Lower leg skin (tissue), 3 donors: ENCODE data around the gene TTC7B.

ENCODE experiments used
- POLR2A ChIP-seq, 2 donors: fragments of 450-650 bp; IDR thresholded peaks; one replicate each; pipeline ENCODE4 v1.6.1; 2016 to 2017; ENCODE audit warnings: antibody characterized with exemption in 2 of 2, mild to moderate bottlenecking in 1 of 2, moderate library complexity in 1 of 2
- TF ChIP-seq, protein P1 (sequence below), 3 donors: fragments of 450-650 bp; IDR thresholded peaks; one replicate each; pipeline ENCODE4 v1.5.1; 2016; ENCODE audit warnings: antibody characterized with exemption in 3 of 3, mild to moderate bottlenecking in 3 of 3, moderate library complexity in 2 of 3

DNA sequence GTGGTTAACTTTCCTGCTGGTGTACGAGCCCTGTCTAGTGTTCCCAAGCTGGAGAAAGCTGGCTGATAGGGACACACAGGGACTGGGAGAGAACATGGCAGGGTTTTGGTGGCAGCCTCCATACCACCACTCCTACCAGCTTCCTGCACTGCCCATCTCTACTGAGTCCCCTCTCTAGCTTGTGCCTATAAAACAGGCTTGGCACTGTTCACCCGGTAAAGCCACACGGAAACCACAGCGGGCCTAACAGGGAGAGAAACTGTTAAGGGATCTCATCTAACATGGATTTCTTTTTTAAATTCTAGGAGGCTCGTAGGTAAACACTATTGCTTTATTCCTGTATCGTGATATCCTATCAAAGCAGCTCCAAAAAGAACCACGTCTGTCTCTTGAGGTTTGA, 204.7 kb downstream of the TTC7B start:
- TF ChIP-seq, protein P1, sequence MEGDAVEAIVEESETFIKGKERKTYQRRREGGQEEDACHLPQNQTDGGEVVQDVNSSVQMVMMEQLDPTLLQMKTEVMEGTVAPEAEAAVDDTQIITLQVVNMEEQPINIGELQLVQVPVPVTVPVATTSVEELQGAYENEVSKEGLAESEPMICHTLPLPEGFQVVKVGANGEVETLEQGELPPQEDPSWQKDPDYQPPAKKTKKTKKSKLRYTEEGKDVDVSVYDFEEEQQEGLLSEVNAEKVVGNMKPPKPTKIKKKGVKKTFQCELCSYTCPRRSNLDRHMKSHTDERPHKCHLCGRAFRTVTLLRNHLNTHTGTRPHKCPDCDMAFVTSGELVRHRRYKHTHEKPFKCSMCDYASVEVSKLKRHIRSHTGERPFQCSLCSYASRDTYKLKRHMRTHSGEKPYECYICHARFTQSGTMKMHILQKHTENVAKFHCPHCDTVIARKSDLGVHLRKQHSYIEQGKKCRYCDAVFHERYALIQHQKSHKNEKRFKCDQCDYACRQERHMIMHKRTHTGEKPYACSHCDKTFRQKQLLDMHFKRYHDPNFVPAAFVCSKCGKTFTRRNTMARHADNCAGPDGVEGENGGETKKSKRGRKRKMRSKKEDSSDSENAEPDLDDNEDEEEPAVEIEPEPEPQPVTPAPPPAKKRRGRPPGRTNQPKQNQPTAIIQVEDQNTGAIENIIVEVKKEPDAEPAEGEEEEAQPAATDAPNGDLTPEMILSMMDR (IDR thresholded peaks at IDR 0.05) = no peak
- no peak for TF ChIP-seq POLR2A (IDR thresholded peaks at IDR 0.05)
